ENCODE measurements around the gene PPTC7. TPM values are rescaled to one million over a fixed set of nuclear protein-coding genes. Genes with fewer than 3 reads are reported as not detected.

The PPTC7 gene
- total and polyA plus RNA-seq, 2 of the 13 experiments (the other 11 are each of a cell fraction or from before 2014, with no cell fraction given) = 4.8 to 12.3 TPM

DNA sequence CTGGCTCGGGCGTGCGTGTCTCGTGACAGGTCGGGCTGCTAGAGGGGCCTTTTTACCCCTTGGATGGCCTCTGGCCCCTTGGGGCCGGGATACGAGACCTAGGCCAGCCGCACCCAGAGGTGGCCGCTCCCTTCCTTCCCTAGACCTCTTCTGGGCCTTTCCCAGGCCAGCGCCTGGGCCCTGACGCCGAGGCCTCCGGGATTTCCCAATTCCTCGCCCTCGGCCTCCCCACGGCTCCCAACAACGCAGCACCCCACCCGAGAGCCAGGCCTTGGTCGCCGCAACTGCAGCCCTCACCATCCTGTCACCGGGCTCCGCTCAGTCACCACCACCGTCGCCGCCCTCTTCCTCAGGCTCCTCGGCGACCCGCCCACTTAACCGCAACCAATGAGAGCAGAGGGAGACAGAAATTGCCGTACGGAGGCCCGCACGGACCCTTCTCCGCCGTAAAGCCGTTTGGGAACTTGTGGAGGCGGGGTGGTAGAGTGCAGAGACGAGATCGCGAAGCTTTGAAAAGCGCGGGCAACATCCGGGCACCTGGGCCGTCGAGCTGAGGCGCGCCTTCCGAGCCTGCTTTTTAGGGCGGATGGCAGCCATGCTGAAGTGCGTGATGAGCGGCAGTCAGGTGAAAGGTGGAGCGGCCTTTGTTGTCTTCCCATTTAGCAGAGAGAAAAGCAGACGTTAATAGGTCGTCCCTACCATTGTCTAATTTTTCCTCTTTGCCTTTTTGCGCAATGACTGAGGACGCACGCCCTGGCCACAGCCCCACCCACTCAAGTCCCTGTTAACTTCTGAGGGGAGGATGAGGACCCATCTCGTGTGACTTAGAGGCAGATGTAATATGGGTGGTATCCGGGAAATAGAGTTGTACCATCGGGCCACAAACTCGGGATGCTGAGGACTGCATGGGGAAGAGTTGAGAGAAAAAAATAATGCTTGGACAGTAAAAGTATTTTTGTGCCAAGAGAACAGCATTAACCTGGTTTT is 81.1 kb downstream of the PPTC7 start, which contains the start of the genes RAD9B and VPS29 (continued):
- TF ChIP-seq, protein P1, sequence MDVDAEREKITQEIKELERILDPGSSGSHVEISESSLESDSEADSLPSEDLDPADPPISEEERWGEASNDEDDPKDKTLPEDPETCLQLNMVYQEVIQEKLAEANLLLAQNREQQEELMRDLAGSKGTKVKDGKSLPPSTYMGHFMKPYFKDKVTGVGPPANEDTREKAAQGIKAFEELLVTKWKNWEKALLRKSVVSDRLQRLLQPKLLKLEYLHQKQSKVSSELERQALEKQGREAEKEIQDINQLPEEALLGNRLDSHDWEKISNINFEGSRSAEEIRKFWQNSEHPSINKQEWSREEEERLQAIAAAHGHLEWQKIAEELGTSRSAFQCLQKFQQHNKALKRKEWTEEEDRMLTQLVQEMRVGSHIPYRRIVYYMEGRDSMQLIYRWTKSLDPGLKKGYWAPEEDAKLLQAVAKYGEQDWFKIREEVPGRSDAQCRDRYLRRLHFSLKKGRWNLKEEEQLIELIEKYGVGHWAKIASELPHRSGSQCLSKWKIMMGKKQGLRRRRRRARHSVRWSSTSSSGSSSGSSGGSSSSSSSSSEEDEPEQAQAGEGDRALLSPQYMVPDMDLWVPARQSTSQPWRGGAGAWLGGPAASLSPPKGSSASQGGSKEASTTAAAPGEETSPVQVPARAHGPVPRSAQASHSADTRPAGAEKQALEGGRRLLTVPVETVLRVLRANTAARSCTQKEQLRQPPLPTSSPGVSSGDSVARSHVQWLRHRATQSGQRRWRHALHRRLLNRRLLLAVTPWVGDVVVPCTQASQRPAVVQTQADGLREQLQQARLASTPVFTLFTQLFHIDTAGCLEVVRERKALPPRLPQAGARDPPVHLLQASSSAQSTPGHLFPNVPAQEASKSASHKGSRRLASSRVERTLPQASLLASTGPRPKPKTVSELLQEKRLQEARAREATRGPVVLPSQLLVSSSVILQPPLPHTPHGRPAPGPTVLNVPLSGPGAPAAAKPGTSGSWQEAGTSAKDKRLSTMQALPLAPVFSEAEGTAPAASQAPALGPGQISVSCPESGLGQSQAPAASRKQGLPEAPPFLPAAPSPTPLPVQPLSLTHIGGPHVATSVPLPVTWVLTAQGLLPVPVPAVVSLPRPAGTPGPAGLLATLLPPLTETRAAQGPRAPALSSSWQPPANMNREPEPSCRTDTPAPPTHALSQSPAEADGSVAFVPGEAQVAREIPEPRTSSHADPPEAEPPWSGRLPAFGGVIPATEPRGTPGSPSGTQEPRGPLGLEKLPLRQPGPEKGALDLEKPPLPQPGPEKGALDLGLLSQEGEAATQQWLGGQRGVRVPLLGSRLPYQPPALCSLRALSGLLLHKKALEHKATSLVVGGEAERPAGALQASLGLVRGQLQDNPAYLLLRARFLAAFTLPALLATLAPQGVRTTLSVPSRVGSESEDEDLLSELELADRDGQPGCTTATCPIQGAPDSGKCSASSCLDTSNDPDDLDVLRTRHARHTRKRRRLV (CRISPR knock-in tag; IDR thresholded peaks at IDR 0.05) = peak; percentile 90
- TF ChIP-seq ZNF562 (CRISPR knock-in tag; IDR thresholded peaks at IDR 0.05; ENCODE audit: borderline replicate concordance) = peak; percentile 80; the same call in 1 of the 2 replicates
- peak; percentile 89 for TF ChIP-seq ZNF616 (CRISPR knock-in tag; IDR thresholded peaks at IDR 0.05; ENCODE audit: low read depth)
- TF ChIP-seq, protein P2, sequence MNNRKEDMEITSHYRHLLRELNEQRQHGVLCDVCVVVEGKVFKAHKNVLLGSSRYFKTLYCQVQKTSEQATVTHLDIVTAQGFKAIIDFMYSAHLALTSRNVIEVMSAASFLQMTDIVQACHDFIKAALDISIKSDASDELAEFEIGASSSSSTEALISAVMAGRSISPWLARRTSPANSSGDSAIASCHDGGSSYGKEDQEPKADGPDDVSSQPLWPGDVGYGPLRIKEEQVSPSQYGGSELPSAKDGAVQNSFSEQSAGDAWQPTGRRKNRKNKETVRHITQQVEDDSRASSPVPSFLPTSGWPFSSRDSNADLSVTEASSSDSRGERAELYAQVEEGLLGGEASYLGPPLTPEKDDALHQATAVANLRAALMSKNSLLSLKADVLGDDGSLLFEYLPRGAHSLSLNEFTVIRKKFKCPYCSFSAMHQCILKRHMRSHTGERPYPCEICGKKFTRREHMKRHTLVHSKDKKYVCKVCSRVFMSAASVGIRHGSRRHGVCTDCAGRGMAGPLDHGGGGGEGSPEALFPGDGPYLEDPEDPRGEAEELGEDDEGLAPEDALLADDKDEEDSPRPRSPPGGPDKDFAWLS (CRISPR knock-in tag; IDR thresholded peaks at IDR 0.05; ENCODE audit: borderline replicate concordance) = no peak
- TF ChIP-seq TARDBP (CRISPR knock-in tag; IDR thresholded peaks at IDR 0.05) = peak; percentile 86; the same call in 1 of the 2 replicates
- TF ChIP-seq ZNF34 (CRISPR knock-in tag; IDR thresholded peaks at IDR 0.05; ENCODE audit: borderline replicate concordance) = peak; percentile 84; the same call in 1 of the 2 replicates
- TF ChIP-seq ZNF468 (CRISPR knock-in tag; IDR thresholded peaks at IDR 0.05) = peak; percentile 61; the same call in 1 of the 2 replicates
- TF ChIP-seq, protein P3, sequence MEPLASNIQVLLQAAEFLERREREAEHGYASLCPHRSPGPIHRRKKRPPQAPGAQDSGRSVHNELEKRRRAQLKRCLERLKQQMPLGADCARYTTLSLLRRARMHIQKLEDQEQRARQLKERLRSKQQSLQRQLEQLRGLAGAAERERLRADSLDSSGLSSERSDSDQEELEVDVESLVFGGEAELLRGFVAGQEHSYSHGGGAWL (CRISPR knock-in tag; IDR thresholded peaks at IDR 0.05) = peak; percentile 93; the same call in 1 of the 2 replicates
- peak; percentile 71 for TF ChIP-seq SIN3B (IDR thresholded peaks at IDR 0.05; ENCODE audit: low read length)
- TF ChIP-seq ARNT2 (CRISPR knock-in tag; IDR thresholded peaks at IDR 0.05; ENCODE audit: low read depth) = peak; percentile 97
- peak; percentile 82; the same call in 1 of the 2 replicates for TF ChIP-seq GZF1 (CRISPR knock-in tag; IDR thresholded peaks at IDR 0.05)
- no peak for TF ChIP-seq NFRKB (IDR thresholded peaks at IDR 0.05)
- peak; percentile 88 for TF ChIP-seq ZNF446 (CRISPR knock-in tag; IDR thresholded peaks at IDR 0.05)
- TF ChIP-seq, protein P4, sequence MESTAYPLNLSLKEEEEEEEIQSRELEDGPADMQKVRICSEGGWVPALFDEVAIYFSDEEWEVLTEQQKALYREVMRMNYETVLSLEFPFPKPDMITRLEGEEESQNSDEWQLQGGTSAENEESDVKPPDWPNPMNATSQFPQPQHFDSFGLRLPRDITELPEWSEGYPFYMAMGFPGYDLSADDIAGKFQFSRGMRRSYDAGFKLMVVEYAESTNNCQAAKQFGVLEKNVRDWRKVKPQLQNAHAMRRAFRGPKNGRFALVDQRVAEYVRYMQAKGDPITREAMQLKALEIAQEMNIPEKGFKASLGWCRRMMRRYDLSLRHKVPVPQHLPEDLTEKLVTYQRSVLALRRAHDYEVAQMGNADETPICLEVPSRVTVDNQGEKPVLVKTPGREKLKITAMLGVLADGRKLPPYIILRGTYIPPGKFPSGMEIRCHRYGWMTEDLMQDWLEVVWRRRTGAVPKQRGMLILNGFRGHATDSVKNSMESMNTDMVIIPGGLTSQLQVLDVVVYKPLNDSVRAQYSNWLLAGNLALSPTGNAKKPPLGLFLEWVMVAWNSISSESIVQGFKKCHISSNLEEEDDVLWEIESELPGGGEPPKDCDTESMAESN (CRISPR knock-in tag; conservative IDR thresholded peaks at IDR 0.05) = peak; percentile 95
- TF ChIP-seq ZNF792 (CRISPR knock-in tag; IDR thresholded peaks at IDR 0.05) = peak; percentile 93
- TF ChIP-seq, protein P5, sequence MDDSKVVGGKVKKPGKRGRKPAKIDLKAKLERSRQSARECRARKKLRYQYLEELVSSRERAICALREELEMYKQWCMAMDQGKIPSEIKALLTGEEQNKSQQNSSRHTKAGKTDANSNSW (CRISPR knock-in tag; IDR thresholded peaks at IDR 0.05; ENCODE audit: borderline replicate concordance) = peak; percentile 86
- TF ChIP-seq, protein P6, sequence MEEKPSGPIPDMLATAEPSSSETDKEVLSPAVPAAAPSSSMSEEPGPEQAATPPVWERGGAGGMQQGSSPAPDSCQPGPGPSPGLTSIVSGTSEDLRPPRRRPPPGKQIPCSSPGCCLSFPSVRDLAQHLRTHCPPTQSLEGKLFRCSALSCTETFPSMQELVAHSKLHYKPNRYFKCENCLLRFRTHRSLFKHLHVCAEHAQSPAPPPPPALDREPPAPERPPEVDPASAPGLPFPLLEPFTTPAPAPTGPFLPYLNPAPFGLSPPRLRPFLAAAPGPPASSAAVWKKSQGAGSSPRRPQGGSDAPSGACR (CRISPR knock-in tag; IDR thresholded peaks at IDR 0.05) = peak; percentile 79
